ENCODE results near the gene PTPRCAP.
"Not testable (repeated sequence)": the region's sequence is repeated elsewhere in the genome, so short reads cannot be mapped to it uniquely, and the experiment has no call there.

- TF ChIP-seq CTCF (IDR thresholded peaks at IDR 0.05; ENCODE audit: insufficient read depth, low read length); POLR2AphosphoS5 (IDR thresholded peaks at IDR 0.05; ENCODE audit: low read depth); SPI1 (IDR thresholded peaks at IDR 0.05; ENCODE audit: borderline replicate concordance, low read depth): not testable (repeated sequence)
Measured at GRCh38 chr11:67476692-67477091, 39.2 kb upstream of the PTPRCAP start.

Data from HL-60 (cell line).